HUDEP-2 (cell line): ENCODE results near the gene MRI1.
A peak's percentile ranks its signal among the peaks of the same experiment; 100 is the strongest.
"Not testable (repeated sequence)": the region's sequence is repeated elsewhere in the genome, so short reads cannot be mapped to it uniquely, and the experiment has no call there.

Source experiments
- DNase-seq, 76 experiments: peaks; one replicate each; lab custom pipeline; 2025; ENCODE audit not compliant: unreplicated experiment in 76 of 76; lab: John Stamatoyannopoulos, UW

The MRI1 gene

DNA sequence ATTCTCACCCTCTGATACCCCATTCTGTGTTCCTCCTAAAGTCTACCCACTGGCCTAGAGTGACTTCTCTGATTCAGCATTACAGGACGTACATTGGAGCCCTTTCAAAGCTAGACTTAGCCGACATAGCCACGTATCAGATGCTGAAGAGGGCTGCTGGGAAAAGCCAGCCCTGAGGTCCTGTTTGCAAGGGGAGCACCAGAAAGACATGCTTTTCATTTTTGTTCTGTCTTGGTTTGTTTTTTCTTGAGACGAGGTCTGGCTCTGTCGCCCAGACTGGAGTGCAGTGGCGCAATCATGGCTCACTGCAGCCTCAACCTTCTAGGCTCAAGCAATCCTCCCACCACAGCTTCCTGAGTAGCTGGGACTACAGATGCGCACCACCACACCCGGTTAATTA, 24.7 kb downstream of the MRI1 start:
- DNase-seq, result no peak

GRCh38 chr19:13790354-13790753, 26.0 kb downstream of the MRI1 start:
- DNase-seq, result no peak

DNA sequence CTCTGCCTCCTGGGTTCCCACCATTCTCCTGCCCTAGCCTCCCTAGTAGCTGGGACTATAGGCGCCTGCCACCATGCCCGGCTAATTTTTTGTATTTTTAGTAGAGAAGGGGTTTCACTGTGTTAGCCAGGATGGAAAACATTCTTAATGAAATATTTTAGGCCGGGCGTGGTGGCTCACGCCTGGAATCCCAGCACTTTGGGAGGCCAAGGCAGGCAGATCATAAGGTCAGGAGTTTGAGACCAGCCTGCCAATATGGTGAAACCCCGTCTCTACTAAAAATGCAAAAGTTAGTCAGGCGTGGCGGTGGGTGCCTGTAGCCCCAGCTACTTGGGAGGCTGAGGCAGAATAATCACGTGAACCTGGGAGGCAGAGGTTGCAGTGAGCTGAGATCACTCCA, 29.0 kb downstream of the MRI1 start:
- DNase-seq, result not testable (repeated sequence)

- DNase-seq, result peak in 12 of 76 experiments; percentile 9 to 34 (median 20)
Observed at GRCh38 chr19:13794398-13794756, 30.1 kb downstream of the MRI1 start.

DNA sequence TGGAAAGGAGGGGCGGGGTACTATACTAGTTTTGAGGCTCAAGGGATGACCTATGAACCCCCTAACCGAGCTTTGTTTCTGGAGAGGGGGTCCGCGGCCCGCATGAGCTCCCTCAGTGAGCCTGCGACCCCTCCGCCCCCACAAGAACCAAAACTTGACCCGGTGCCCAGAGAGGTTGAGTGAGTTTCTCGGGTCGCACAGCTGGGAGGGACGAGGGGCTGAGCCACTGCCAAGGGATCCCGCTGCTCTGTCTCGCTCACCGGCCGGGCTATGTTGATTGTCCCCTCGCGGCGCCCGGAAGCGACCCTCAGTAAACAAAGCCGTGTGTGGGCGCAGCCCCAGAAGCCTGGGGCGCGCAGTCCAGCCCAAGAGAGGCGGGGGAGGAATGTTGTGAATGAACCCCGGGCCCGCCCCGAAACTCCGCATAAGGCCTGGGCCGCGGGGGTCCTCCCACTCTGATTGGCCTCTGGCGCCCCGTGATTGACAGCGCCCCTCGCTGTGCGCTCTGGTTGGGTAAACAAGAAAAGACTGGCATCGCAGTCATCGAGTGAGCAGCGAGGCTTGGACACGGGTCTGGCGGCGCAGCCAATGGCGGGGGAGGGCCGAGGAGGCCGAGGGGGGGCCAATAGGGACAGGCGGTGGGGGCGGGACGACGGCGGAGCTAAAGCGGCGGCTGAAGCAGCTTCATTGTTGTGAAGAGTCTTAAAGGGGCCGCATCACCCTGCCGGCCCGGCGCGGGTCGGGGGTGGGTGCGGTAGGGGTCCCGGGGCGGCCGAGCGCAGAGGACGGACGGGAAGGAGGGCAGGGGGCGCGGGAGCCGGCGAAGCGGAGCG, 30.7 kb downstream of the MRI1 start, which contains the start of gene ZSWIM4:
Gene ZSWIM4 (plus strand): TSS at position 687 of the 833 bp plus-strand sequence. CDS start 206 bp downstream, outside the sequence.
- peak; percentile 64 to 100 (median 99) for DNase-seq

DNA sequence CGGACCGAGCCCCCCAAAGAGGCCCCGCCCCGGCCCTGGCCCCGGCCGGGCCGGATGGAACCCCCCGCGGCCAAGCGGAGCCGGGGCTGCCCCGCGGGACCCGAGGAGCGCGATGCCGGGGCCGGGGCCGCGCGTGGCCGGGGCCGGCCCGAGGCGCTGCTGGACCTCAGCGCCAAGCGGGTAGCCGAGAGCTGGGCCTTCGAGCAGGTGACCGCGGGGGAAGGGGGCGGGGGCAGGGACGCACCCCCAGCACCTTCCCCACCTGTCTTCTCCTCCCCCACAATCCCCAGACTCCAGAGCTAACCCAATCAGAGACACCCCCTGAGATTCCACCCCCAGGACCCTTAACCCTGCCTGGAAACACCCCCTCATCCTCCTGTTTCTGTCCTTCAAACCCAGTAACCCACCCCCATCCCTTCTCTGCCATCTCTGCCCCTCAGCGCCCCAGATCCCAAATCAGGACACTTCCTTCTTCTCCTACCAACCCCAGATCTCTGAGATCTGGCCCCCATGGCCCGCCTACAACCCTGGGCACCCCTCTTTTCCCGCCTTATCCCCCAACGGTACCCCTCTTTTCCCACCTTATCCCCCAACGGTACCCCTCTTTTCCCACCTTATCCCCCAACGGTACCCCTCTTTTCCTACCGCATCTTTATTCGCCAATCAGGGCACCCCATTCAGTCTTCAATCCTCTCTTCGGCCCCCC, 31.4 kb downstream of the MRI1 start:
- DNase-seq, result no peak

DNA sequence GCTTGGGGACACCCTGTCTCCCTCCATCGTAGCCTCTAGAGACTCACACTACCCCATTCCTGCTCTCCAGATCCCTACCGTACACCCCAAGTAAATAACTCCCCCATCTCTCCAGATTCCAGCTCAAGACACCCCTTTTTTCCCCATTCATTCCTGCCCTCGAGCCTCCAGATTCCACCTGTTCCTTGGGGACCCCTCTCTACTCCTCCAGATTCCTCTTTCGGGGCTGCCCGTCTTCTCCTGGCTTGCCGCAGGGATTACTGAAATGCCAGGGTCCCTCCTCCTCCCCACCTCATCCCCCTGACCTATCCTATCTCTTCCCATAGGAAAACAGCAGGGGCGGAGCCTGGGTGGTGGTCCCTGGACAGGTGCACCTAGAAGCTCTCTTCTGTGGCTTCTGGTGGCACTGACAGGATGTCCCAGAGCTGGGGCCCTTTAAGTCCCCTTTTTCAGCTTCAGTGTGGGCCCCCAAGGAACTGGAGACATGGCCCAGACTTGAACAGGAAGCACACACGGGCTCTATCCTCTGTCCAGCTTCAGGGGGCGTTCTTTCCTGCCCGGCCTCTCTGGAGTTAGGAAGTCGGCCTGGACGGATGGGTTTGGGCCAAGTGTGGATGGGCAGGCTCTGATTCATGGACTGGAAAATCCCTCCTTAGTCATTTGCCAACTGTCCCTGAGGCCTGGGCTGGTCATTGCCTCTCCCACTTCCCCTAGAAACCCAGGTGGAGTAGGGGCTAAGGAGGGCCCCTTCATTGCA, 32.2 kb downstream of the MRI1 start:
- DNase-seq, result no peak

DNA sequence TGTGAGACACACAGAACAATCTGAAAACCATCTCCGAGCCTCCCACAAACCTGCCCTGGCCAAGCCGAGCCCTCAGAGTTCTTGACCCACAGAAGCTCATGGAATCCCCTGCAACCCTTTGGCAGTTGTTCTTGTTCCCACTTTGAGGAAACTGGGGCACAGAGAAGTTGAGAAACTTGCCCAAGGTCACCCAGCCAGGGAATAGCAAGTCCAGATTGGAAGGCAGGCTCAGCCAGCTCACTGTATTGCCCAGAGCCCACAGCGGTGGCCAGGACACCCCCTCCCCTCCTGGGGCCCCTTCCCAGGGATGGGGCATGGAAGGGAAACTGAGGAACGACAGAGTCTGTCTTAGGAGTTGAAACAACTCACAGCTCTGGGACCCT, 32.7 kb downstream of the MRI1 start:
- no peak for DNase-seq

- no peak for DNase-seq
Observed at GRCh38 chr19:13797870-13798269, 33.5 kb downstream of the MRI1 start.

DNA sequence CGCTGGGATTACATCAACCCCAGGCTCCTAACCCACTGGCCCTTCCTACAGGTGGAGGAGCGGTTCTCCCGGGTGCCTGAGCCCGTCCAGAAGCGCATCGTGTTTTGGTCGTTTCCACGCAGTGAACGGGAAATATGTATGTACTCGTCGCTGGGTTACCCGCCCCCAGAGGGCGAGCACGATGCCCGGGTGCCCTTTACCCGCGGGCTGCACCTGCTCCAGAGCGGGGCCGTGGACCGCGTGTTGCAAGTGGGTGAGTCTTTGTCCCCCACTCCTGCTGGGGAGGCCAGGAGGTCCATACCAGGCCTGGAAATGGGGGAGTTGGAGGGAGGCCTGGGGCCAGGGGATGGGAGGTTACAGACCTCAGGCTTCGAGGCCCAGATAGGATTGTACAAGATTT, 35.3 kb downstream of the MRI1 start:
- no peak for DNase-seq

DNA sequence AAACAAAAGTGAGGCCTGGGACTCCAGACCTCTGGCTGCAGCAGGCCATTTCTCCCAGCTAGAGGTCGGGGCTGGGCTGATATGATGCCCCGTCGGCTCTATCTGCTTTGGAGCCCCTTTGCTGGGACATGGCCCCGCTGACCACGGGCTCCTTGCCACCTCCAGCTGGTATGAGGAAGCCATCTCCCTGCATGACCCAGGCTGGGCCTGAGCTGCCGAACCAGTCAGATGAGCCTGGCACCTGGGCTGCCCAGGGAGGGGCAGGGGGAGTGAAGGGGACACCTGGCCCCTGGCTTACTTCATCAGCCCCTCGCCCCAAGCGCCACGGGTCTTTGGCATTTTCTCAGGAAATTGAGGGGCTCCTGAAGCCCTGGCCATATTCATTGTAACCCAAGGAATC, 38.7 kb downstream of the MRI1 start:
- no peak for DNase-seq

DNA sequence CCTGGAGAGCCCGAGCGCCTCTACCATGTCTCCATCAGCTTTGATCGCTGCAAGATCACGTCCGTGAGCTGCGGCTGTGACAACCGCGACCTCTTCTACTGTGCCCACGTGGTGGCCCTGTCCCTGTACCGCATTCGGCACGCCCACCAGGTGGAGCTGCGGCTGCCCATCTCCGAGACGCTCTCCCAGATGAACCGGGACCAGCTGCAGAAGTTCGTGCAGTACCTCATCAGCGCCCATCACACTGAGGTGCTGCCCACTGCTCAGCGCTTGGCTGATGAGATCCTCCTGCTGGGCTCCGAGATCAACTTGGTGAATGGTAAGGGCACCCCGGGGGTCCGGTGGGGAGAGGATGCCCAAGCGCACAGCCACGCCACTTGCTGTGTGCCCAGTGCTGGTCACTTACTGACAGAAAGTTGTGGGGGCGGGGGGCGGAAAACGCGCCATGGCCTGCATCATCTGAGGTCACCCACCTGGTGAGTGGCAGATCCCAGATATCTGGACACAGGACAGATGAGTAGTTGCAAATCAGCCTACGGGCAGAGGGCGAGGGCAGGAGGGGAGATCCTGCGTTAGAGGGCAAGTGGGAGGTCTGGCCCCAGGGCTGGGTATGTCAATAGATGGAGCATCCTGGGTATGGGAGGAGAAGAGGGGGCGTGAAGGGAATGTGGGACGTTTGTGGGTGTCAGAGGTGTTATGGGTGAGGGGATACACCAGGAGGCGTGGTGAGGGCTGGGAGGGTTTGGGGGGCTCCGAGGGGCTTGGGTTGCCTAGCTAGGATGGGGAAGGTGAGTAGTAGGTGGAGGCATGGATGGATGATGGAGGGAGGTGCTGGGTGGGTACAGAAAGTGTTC, 40.7 kb downstream of the MRI1 start:
- DNase-seq, result peak in 33 of 76 experiments; percentile 14 to 57 (median 27)

DNA sequence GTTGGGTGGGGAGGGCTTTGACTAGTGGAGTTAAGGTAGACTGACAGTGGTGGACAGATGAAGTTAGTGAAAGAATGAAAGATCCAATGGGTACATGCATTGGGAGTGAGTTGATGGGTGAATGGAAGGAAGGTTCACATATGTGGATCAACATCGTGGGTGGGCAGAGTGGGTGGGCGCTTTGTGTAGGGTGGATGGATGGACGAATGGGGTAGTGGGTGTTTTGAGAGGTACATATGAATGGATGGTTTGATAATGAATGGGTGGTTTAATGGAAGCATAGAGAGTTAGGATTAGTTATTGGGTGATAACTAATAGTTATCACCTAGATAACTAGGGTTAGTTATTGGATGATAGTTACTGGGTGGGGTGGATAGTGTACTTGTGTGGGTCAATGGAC, 42.4 kb downstream of the MRI1 start:
- no peak for DNase-seq

GRCh38 chr19:13807421-13808021, 43.2 kb downstream of the MRI1 start:
- DNase-seq, result no peak

DNA sequence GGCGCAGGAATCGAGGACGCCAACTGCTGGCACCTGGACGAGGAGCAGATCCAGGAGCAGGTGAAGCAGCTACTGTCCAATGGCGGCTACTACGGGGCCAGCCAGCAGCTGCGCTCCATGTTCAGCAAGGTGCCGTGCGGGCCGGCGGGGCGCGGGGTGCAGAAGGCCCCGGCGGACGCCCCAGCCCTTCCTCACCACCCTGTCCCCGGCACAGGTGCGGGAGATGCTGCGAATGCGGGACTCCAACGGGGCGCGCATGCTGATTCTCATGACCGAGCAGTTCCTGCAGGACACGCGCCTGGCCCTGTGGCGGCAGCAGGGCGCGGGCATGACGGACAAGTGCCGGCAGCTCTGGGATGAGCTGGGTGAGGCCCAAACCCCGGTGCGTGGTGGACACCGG, 44.5 kb downstream of the MRI1 start:
- no peak for DNase-seq

DNA sequence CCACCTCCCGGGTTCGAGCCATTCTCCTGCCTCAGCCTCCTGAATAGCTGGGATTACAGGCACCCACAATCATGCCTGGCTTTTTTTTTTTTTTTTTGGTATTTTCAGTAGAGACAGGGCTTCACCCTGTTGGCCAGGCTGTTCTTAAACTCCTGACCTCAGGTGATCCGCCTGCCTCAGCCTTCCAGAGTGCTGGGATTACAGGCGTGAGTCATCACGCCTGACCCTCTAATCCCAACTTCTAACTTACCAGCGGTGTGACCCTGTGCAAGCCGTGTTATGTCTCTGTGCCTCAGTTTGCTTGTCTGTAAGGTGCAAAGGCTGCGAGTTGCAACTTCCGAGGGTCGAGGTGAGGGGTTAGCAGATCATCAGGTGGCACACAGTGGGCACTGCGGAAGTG, 48.2 kb downstream of the MRI1 start:
- DNase-seq, result no peak

DNA sequence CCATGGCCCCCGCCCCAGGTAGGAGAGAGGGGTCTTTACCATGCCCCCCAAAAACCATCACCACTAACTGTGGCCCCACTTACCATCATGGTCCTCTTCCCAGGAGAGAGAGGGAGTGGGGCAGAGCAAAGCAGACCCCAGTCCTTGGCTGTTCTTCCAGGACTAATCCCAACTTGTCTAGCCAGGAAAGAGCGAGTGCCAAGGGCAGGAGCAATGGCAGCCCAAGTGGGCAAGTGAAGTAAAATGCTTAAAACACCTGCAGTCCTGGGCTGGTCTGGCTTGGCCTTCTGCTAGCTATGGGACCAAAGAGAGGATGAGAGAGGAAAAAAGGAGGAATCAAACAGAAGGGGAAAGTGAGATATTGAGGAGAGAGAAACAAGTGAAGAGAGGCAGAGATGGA, 48.8 kb downstream of the MRI1 start:
- DNase-seq, result no peak

GRCh38 chr19:13814550-13814949, 50.2 kb downstream of the MRI1 start:
- no peak for DNase-seq

DNA sequence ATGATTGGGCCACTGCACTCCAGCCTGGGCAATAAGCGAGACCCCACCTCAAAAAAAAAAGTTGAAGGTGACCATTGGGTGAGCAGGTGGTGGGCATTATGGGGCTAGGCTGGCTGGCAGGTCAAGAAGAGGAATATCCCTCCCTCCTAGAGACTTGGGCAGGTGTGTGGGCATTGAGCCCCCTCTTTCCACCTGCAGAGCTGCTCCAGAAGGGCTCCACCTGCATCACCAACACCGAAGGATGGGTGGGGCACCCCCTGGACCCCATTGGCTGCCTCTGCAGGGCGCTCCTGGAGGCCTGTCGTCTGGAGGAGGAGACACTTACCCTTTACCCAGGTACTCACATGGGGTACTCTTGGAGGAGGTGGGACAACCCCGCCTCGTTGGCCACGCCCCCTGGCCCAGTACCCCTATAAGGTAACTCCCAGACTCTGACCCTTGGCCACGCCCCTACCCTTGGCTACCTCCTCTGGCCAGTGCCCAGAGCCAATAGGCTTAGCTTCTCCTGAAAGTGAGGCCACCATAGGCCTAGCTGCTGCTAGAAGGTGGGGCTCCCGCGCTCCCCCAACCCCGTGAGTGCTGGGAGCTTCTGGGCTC, 52.8 kb downstream of the MRI1 start:
- no peak for DNase-seq
